HG02884 (cell line): ENCODE data around the gene VSIG10.

Experiments used
- ATAC-seq: cut with Tn5 transposase; IDR thresholded peaks from one replicate; pipeline ENCODE4 v1.9.1; 2021; ENCODE audit warnings: mild to moderate bottlenecking, moderate library complexity; ENCODE audit not compliant: unreplicated experiment

VSIG10 gene

DNA sequence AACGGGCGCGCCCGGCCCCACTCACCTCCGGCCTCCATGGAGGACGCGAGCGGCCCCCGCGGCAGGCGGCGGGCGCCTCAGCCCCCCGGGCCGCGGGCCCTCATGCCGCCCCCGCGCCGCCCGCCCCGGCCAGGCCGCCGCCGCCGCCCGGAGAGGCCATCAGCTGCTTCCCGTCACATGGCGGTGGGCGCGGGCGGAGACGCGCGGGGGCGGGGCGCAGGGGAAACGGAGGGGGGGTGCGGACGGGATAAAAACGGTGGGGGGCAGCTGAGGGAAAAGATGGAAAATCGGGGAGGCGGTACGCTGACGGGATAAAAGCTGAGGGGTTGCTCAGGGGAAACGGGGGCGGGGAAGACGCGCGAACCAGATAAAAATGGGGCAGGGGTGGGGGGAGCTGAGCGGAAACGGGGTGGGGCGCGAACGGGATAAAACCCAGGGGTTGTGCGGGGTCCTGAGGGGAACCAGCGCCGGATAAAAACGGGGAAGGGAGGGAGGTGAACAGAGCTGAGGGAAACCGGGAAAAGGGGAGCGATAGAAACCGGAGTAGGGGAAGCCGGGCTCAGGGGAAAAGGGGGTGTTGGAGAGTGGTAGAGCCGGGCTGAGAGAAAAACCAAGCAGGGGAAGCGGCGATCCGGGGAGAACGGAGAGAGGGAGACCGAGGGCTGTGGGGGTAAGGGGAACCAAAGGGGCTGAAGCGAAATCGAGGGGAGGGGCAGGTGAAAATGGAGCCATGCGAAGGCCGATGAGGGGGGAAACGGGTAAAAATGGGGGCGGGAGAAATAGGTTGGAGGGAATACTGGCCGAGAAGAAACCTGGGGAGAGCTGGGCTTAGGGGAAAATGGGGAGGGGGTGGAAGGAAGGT is 42.6 kb downstream of the VSIG10 start, which contains the start of gene WSB2:
WSB2 (minus strand) TSS at position 169 of the 862 bp plus-strand sequence; CDS start at position 38, 131 bp downstream.
- ATAC-seq: peak; percentile 44

DNA sequence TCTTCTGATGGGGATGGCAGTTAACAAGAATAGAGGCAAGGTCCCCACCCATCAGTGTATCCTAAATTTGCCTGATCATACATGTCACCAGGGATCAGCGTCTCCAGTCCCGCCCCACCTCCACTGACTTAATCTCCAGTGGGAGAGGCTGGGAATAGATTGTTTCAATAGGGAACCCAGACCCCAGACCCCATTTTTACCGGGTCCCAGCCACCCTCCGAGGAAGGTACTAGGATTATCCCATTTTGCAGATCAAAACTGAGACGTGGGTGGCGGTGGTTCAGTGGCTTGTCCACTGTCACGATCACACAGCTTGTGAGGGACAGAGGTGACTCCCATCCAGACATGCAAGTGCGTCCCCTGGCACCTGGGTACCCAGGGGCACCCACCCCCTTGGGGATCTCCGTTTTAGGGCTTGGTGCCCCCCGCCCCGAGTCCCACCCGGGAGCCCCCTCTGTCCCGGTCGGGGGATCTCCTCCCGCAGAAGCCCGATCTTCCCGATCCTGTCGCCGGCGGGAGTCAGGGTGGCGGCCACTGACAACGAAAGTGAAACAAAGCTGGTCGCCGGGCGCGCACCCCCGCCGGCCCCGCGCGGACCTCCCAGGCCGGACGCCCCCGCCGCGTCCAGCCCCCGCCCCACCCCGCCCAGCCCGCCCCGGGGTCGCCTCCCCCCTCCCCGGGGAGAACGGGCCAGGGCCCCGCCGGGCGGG is 43.4 kb downstream of the VSIG10 start:
- ATAC-seq: peak; percentile 46

DNA sequence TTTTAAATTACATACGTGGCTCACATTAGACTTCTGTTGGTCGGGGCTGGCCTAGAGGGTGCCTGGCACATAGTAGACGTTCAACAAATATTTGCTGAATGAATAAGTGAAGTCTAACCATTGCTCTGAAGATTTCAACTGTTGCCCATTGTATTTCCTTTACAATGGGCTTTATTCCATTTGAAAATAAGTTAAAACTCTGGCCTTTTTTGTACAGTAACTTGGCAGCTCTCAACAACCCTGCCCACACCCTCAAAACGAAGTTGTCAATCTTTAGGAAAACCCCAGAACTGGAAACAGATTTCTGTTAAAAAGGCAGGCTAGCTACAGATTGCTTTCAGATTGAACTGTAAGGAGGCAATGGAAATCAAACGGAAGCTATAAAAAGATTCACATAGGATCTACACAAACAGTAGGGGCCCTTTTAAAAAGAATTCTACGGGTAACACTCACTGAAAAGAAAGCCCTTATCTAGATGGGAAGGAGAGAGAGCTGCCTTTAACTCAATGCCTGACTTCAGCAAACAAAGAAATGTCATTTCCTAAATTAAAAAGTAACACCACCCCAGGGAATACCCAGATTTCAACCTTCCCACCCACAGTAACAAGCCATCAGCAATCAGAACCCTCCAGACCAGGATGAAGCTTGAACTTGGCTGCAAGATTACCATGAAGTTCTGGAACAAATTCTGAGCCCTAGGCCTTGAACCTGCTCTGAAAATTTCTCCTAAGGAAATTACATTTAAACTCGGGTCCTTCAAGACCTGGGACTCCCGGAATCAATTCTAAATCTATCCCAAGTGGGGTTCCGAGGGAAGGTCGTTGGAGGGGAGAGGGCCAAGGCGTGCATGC is 44.2 kb downstream of the VSIG10 start:
- no peak for ATAC-seq

DNA sequence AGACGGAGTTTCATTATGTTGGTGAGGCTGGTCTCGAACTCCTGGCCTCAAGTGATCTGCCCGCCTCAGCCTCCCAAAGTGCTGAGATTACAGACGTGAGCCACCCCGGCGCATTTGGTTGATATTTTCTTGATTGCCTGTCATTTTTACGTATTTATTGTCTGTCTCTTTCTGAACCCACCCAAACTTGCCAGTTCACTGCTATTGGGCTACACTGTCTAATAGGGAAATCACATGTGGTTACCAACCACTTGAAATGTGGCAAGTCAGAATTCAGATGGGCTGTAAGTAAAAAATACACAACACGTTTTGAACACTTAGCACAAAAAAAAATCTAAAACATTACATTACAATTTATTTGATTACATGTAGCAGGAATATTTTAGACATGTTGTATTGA is 44.9 kb downstream of the VSIG10 start:
- no peak for ATAC-seq

DNA sequence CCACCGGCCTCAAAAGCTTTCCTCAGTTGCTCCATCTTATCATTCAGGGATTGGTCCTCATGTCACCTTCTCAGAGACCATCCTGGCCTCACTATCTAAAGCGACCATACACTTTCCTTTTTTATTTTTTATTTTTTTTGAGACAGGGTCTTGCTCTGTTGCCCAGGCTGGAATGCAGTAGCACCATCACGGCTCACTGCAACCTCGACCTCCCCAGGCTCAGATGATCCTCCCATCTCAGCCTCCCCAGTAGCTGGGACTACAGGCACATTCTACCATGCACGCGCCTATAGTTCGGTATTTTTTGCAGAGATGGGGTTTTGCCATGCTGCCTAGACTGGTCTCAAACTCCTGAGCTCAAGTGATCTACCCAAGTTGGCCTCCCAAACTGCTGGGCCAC is 45.6 kb downstream of the VSIG10 start:
- ATAC-seq: no peak

DNA sequence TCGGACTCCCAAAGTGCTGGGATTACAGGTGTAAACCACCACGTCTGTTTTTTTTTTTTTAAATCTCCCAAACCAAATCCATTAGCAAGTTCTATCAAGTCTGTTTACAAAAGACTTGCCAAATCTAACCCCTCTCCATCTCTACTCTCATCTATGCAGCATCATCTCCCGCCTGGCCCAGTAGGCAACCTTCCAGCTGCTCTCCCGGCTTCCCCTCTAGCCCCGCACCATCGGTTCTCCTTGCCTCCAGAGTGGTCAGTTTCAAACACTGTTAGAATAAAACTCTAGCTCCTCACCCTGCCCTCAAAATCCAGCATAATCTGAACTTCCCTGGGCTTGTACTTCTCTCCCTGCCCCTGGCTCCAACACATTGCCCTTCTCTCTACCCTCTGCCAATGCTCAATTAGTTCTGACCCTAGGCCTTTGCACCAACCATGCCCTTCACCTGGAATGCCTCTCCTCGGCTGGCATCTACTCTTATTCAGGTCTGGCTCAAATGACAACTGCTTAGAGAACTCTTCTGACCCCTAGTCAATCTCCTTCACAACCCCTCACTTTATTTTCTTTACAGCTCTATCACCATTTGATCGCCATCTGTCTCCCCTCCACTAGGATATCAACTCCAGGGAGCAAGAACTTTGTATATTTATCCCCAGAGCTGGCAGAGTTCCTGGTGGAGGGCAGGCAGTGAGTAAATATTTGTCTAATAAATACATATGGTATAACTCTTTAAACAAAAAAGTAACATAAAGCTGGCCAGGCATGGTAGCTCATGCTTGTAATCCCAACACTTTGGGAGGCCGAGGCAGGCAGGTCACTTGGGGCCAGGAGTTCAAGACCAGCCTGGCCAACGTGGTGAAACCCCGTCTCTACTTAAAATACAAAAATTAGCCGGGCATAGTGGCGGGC is 47.7 kb downstream of the VSIG10 start:
- ATAC-seq: no peak

DNA sequence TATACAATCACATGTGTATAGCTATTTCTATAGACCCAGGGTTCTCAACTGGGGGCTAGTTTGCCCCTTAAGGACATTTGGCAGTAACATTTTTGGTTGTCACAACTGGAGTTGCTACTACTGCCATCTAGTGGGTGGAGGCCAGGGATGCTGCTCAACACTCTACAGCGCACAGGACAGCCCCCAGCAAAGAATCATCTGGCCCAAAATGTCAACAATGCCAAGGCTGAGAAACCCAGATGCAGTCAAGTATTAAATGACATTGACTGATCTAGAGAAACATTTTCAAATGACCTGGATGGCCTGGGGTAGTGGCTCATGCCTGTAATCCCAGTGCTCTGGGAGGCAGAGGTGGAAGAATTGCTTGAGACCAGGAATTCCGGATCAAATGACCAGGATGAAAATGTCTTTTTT is 48.7 kb downstream of the VSIG10 start:
- ATAC-seq: no peak

DNA sequence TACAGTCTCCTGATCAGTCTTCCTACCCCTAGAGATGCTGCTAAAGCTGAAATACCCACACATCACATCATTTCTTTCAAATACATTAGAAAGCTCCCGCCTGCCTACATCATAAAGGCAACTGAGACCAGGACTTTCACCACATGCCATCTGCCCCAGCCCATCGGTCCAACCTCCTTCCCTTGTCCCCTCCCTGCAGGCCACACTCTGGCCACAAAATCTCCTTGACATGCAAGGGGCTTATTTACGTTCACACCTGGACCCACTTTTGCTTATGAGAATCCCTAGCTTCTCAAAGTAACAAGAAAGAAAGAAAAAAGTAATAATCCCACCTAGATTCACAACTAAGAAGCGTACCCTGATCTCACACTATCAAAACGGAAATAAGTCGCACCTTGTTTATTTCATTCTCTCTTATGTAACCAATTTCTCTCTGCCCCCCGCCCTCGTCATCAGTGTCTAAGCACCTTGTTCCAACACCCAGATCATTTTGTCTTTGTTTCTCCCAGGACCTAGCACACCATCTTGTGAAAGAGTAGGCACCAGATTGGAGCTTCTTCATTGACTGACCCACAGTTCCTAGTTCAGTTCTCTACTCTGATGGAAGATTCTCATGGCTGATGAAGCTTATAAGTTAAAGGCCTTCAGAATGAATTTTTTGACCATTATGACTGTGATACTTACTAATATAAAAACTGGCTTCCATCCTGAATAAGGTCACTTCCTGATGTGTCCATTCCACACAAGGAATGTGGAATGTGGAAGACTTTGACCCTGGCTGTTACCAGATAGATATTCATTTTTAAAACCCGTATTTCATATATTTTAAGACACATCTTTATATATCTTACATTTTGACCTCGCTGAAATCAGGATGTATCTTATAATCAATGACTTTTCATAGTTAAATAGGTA is 50.5 kb downstream of the VSIG10 start:
- no peak for ATAC-seq

DNA sequence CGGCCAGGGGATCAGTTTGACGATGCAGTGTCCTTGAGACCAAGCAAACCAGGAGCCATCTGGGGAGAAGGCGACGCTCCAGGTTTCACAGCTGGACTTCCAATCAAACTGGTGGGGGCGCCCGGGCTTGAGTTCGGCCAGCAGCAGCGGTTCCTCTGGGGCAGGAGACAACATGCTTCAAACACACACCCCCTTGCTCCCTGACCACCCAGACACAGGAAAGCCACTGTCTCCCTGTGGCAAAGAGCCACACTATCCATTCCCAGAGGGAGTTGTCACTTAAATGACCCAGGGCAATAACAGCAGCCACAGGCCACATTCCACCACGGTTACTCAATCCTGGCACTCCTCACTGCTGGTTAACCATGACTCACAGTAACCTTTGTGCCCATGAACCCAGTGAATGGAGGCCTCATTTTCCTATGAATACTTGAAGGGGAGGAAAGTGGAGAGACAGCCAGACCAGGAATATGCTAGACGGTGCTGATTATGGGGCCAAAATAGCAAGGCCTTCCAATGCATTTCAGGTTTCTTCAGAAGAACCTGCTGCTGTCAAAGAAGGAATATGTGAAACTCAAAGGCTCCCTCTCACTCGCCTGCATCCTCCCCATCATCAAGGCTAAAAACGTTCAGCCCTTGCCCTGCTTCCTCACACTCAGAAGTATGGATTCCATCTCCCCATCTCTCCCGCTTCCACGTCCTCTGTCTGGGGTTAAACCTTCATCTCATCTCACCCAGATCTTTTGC is 51.3 kb downstream of the VSIG10 start:
- ATAC-seq: no peak

DNA sequence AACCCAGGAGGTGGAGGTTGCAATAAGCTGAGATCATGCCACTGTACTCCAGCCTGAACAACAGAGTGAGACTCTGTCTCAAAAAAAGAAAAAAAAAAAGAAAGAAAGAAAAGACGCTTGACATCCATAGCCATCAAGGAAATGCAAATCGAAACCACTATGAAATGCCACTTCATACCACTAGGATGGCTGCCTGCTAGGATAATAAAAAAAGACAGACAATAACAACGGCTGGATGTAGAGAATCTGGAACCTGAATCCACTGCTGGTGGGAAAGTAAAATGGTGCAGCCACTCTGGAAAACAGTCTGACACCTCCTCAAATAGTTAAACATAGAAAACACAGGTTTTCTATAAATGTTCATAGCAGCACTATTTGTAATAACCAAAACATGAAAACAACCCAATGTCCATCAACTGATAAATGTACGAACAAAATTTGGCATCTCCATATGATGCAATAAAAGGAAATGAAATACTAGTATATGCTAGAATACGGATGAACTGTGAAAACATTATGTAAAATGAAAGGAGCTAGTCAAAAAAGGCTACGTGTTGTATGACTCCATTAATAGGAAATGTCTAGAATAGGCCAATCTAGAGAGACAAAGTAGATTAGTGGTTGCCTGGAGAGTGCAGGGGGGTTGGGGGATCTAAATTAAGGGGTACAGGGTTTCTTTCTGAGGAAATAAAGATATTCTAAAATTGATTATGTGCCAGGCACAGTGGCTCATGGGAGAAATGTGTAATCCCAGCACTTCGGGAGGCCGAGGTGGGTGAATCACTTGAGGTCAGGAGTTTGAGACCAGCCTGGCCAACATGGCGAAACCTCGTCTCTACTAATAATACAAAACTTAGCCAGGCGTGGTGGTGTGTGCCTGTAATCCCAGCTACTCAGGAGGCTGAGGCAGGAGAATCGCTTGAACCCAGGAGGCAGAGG is 52.6 kb downstream of the VSIG10 start:
- ATAC-seq: no peak

DNA sequence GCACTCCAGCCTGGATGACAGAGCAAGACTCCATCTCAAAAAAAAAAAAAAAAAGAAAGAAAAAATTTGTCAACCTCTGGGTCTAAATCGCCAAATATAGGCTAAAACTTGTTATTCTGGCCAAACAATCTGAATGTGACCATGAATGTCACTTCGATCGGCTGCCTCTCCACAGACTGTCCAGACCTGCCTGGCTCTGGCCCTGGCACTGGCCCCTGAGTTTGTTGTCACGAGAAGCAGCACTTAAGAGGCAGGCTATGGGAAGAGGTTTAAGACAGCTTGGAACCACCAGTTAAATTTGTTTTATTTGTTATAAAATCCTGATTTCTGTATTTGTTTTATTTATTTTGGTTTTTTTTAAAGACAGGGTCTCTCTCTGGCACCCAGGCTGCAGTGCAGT is 57.4 kb downstream of the VSIG10 start:
- no peak for ATAC-seq

DNA sequence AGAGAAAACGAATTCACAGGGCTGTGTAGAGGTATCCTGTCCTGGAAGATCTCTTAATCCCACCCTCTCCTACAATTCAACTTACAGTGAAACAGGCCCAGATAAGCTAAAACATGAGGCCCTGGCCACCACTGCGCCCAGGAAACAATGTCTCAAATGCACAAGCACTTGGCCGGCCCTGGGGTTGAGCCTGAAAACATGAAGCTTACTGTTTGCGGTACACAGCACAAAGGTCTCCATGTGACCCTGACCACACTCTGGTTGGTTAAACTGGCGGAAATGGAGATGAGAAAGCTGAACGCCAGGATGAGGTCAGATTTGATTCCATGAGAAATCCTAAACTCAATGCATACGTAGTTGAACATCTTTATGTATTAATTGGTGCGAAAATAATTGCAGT is 59.2 kb downstream of the VSIG10 start:
- no peak for ATAC-seq

DNA sequence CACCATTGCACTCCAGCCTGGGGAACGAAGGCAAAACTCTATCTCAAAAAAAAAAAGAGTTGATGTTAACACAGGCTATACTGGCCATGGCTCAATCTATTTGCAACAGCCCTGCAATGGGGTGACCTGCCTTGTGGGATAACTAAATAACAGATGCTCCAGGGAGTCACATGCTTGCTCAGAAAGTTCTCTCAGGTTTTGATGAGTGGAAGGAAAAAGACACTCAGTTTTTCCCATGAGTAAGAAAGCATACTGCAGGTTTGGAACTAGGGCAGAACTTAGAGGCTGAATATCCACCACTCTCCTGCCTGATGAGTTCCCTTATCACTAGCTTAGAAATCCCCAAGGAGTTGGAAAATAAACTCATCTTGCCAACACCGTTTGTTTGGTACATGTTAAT is 59.7 kb downstream of the VSIG10 start:
- ATAC-seq: no peak

DNA sequence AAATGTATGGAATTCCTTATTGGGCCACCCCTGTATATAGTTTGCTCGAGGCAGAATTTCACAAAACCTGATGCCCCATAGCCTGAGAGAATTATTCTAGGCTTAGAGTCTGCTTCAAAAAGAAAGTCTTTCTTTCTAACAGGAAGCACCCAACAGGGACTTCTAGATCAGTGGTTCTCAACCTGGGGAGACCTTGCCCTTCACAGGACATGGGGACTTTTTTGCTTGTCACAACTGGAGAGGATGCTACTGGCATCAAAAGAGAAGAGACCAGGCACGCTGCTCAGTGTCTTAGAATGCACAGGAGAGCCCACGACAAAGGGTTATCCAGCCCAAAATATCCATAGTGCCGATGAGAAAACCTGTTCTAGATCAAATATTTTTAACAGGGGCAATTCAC is 61.7 kb downstream of the VSIG10 start:
- no peak for ATAC-seq

DNA sequence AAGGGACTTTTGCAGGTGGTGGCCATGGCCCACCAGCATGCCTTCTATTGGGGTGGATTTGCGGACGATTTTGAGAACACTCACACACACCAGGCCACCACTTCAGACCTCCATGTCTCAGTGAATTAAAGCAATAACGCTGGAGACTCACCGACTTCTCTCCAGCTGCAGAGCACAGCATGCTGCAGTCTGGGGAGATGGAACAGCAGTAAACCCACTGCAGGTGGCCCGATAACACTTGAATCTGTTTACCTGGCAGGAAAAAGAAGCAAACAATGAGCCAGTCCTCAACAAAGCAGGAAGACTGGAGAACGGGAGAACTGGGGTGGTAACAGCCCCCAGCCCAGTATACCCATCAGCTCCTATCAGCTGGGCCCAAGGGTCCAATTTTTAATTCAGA is 65.7 kb downstream of the VSIG10 start:
- no peak for ATAC-seq

DNA sequence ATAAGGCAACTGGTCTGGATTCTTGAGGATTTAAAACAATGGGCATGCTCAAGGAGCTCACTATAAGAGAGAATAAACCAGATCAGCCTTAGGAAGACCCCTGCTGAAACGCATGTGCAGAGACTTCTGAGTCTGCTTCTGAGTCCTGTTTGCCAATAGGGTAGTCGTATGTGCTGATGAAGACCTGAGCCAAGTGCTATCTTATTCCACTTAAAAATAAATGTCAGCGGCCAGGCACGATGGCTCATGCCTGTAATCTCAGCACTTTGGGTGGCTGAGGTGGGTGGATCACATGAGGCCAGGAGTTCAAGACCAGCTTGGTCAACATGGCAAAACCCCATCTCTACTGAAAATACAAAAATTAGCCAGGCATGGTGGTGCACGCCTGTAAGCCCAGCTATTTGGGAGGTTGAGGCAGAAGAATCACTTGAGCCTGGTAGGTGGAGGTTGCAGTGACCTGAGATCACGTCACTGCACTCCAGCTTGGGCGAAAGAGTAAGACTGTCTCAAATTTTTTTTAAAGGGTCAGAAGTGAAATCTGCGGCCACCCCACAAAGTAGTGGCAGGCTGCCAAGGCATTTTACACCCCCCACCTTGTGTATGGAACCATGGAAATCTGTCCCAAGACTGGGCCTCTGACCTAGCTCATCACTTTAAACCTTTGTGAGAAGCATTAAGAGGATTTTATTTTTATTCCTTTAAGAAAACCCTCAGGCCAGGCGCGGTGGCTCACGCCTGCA is 67.0 kb downstream of the VSIG10 start:
- ATAC-seq: no peak
